HL-60/S4 treated with phorbol 12-myristate 13-acetate at 8.2 ng/mL for 4 days and 3 days (cell line): Measurements from ENCODE around the gene ZBED2.
"Not testable (repeated sequence)": the region's sequence is repeated elsewhere in the genome, so short reads cannot be mapped to it uniquely, and the experiment has no call there.

Source experiments
- in situ Hi-C: fragments of 300-500 bp; cut with MboI; formaldehyde crosslinking; loops from 2 replicates; pipeline ENCODE4 v1.15.0; 2022; ENCODE audit warnings: low sequenced_read_pairs

Gene ZBED2

GRCh38 chr3:111577113-111577512 lies 18.0 kb downstream of the ZBED2 start:
- in situ Hi-C loops: no loop called here

GRCh38 chr3:111571907-111572460 lies 23.2 kb downstream of the ZBED2 start:
- in situ Hi-C loops: no loop called here

- in situ Hi-C loops: no loop called here
Observed at GRCh38 chr3:111571282-111571681, 23.9 kb downstream of the ZBED2 start.

- in situ Hi-C loops: no loop called here
Observed at GRCh38 chr3:111570404-111571030, 24.6 kb downstream of the ZBED2 start.

GRCh38 chr3:111568911-111569310 lies 26.2 kb downstream of the ZBED2 start:
- in situ Hi-C loops: no loop called here

GRCh38 chr3:111568355-111568754 lies 26.8 kb downstream of the ZBED2 start:
- in situ Hi-C loops: no loop called here

- in situ Hi-C loops: no loop called here
Observed at GRCh38 chr3:111566844-111567243, 28.3 kb downstream of the ZBED2 start.

GRCh38 chr3:111561902-111562301 lies 33.2 kb downstream of the ZBED2 start:
- in situ Hi-C loops: not testable (repeated sequence)

GRCh38 chr3:111548756-111549155 lies 46.4 kb downstream of the ZBED2 start:
- in situ Hi-C loops: no loop called here

- in situ Hi-C loops: no loop called here
Observed at GRCh38 chr3:111548092-111548491, 47.1 kb downstream of the ZBED2 start.

- in situ Hi-C loops: no loop called here
Observed at GRCh38 chr3:111547631-111548030, 47.5 kb downstream of the ZBED2 start.

- in situ Hi-C loops: no loop called here
Observed at GRCh38 chr3:111545349-111545748, 49.8 kb downstream of the ZBED2 start.
